Smooth muscle cell (in vitro differentiated cells): ENCODE results near the gene AK9. TPM values are rescaled to one million over a fixed set of nuclear protein-coding genes. Genes with fewer than 3 reads are reported as not detected.

Experiments
- DNase-seq: peaks from one replicate; lab custom pipeline; 2025; ENCODE audit not compliant: unreplicated experiment; lab: John Stamatoyannopoulos, UW
- H2AFZ ChIP-seq: fragments of 200-600 bp; sonication (generic); 2 replicates; pipeline ENCODE4 v1.6.0; 2016; ENCODE audit warnings: antibody characterized with exemption, low read depth, mild to moderate bottlenecking
- H3F3A ChIP-seq: fragments of 200-600 bp; sonication (generic); 2 replicates; pipeline ENCODE4 v1.6.0; 2017; ENCODE audit warnings: antibody characterized with exemption, low read depth
- H3K27ac ChIP-seq: fragments of 200-600 bp; sonication (generic); 2 replicates; pipeline ENCODE4 v1.5.1; 2016; ENCODE audit warnings: low read depth, mild to moderate bottlenecking
- H3K27me3 ChIP-seq: fragments of 200-600 bp; sonication (generic); 2 replicates; pipeline ENCODE4 v1.6.1; 2016; ENCODE audit warnings: low read depth, mild to moderate bottlenecking
- H3K36me3 ChIP-seq: fragments of 200-600 bp; sonication (generic); 2 replicates; pipeline ENCODE4 v1.5.1; 2016; ENCODE audit warnings: low read depth
- H3K4me1 ChIP-seq: fragments of 200-600 bp; sonication (generic); 2 replicates; pipeline ENCODE4 v1.5.1; 2016; ENCODE audit warnings: low read depth
- H3K4me2 ChIP-seq: fragments of 200-600 bp; sonication (generic); 2 replicates; pipeline ENCODE4 v1.6.0; 2016; ENCODE audit warnings: mild to moderate bottlenecking
- H3K4me3 ChIP-seq: fragments of 200-600 bp; sonication (generic); 2 replicates; pipeline ENCODE4 v1.5.1; 2016; ENCODE audit warnings: mild to moderate bottlenecking
- H3K79me2 ChIP-seq: fragments of 200-600 bp; sonication (generic); 2 replicates; pipeline ENCODE4 v1.6.0; 2016; ENCODE audit warnings: low read depth, mild to moderate bottlenecking
- H3K9ac ChIP-seq: fragments of 200-600 bp; sonication (generic); 2 replicates; pipeline ENCODE4 v1.6.0; 2016; ENCODE audit warnings: low read depth
- H3K9me3 ChIP-seq: fragments of 200-600 bp; sonication (generic); replicated peaks from 2 replicates; pipeline ENCODE4 v1.5.1; 2016; ENCODE audit warnings: low read depth
- H4K20me1 ChIP-seq: fragments of 200-600 bp; sonication (generic); 2 replicates; pipeline ENCODE4 v1.6.0; 2016; ENCODE audit warnings: low read depth
- WGBS: methylation state at CpG from one replicate; pipeline ENCODE4 v1.1.7; 2016; ENCODE audit warnings: low lambda C conversion rate; 5-methylcytosine and 5-hydroxymethylcytosine counted together
- polyA plus RNA-seq: library from polyadenylated mRNA; unstranded; fragments of >200 nt; fragmentation: Nextera tagmentation; extraction: Ambion mirVana; gene quantifications from 2 replicates; pipeline ENCODE4 v1.2.1, GENCODE V29; 2016
- total RNA-seq: library from RNA; depleted of rRNA; stranded (reverse); fragments of >200 nt; gene quantifications from 2 replicates; pipeline ENCODE4 v1.2.3, GENCODE V29; 2014
- TF ChIP-seq, protein P1 (sequence below): fragments of 200-600 bp; sonication (generic); IDR thresholded peaks from 2 replicates; pipeline ENCODE4 v1.5.1; 2017; ENCODE audit warnings: borderline replicate concordance, mild to moderate bottlenecking, antibody characterized with exemption; ENCODE audit not compliant: insufficient read depth, poor library complexity, severe bottlenecking

AK9 gene
- total and polyA plus RNA-seq, 2 experiments from 2014 or later = 1.9 to 7.2 TPM

DNA sequence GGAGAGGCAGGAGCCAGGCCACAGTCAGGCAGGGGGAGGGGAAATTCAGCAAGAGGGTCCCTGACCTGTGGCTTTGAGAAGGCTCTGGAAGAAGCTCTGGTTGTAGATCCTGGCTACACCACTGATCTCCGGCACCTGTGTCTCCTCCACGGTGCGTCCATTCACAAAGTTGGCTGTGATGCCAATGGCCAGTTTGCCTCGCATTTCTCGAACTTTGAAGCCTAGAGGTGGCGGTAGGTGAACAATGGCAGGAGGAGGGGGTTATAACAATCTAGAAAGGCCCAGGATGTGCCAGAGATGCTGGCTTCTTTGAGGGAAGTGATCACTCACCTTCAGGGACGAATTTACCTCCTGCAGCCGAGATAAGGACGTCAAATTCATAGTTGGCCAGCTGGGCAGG, 238.8 kb downstream of the AK9 start:
- no peaks in the 10 kb centered on the region for H3K36me3 ChIP-seq
- H4K20me1 ChIP-seq = no peaks in the 10 kb centered on the region
- no peak overlapping the region for H2AFZ ChIP-seq
- H3K4me3 ChIP-seq = no peak overlapping the region
- H3K79me2 ChIP-seq = no peaks in the 10 kb centered on the region
- 96% methylated on average over 9 of the region's 9 CpGs for WGBS
- H3K4me1 ChIP-seq = peaks cover 7% of the 10 kb centered on the region
- H3K27me3 ChIP-seq = no peaks in the 10 kb centered on the region
- TF ChIP-seq, protein P1, sequence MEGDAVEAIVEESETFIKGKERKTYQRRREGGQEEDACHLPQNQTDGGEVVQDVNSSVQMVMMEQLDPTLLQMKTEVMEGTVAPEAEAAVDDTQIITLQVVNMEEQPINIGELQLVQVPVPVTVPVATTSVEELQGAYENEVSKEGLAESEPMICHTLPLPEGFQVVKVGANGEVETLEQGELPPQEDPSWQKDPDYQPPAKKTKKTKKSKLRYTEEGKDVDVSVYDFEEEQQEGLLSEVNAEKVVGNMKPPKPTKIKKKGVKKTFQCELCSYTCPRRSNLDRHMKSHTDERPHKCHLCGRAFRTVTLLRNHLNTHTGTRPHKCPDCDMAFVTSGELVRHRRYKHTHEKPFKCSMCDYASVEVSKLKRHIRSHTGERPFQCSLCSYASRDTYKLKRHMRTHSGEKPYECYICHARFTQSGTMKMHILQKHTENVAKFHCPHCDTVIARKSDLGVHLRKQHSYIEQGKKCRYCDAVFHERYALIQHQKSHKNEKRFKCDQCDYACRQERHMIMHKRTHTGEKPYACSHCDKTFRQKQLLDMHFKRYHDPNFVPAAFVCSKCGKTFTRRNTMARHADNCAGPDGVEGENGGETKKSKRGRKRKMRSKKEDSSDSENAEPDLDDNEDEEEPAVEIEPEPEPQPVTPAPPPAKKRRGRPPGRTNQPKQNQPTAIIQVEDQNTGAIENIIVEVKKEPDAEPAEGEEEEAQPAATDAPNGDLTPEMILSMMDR = no peak
- H3K9ac ChIP-seq = no peak overlapping the region
- no peak for DNase-seq
- H3K4me2 ChIP-seq = no peak overlapping the region
- no peaks in the 10 kb centered on the region for H3F3A ChIP-seq
- no peaks in the 10 kb centered on the region for H3K9me3 ChIP-seq
- H3K27ac ChIP-seq = no peak overlapping the region

DNA sequence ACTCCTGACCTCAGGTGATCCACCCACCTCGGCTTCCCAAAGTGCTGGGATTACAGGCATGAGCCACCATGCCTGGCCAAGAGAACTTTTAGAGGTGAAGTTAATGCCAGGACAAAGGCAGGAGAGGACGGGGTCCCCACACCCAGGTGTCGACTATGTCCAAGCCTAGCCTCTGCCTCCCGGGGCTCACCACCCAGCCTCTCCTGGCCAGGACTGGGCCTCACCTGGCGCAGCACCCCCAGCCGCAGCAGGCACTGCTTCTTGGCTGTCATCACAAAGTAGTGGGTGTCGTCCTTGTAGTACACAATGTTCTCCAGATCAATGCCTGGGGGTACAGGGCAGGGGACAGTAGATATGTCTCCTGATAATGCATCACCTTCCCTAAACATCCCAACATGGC, 239.6 kb downstream of the AK9 start:
- no peak overlapping the region for H3K4me2 ChIP-seq
- H3K9me3 ChIP-seq = no peaks in the 10 kb centered on the region
- H3K27me3 ChIP-seq = no peaks in the 10 kb centered on the region
- H3F3A ChIP-seq = no peaks in the 10 kb centered on the region
- H3K9ac ChIP-seq = no peak overlapping the region
- H4K20me1 ChIP-seq = no peaks in the 10 kb centered on the region
- DNase-seq = no peak
- H3K27ac ChIP-seq = no peak overlapping the region
- no peaks in the 10 kb centered on the region for H3K36me3 ChIP-seq
- H3K4me3 ChIP-seq = no peak overlapping the region
- no peaks in the 10 kb centered on the region for H3K79me2 ChIP-seq
- TF ChIP-seq, protein P1 = no peak
- WGBS = 94% methylated on average over 7 of the region's 7 CpGs
- no peak overlapping the region for H2AFZ ChIP-seq
- H3K4me1 ChIP-seq = peaks cover 2% of the 10 kb centered on the region

DNA sequence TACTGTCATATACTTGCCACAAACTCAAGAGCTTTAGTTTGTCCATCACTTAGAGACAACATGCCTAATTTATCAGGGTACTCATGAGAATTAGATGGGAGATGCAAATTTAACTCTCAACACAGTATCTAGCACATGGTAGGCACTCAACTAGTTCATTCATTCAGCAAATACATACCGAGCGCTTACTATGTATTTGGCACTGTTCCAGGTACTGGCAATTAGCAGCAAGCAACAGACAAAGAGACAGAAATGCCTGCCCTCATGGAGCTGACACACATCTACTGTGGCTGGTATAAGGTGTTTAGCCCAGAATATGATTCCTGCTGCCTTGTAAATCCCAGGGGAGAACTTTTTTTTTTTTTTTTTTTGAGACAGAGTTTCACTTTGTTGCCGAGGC, 240.2 kb downstream of the AK9 start:
- no peak overlapping the region for H3K4me3 ChIP-seq
- no peaks in the 10 kb centered on the region for H4K20me1 ChIP-seq
- no peaks in the 10 kb centered on the region for H3F3A ChIP-seq
- H3K9ac ChIP-seq = no peak overlapping the region
- H2AFZ ChIP-seq = no peak overlapping the region
- H3K27me3 ChIP-seq = no peaks in the 10 kb centered on the region
- no peaks in the 10 kb centered on the region for H3K36me3 ChIP-seq
- H3K4me2 ChIP-seq = no peak overlapping the region
- 99% methylated on average over 3 of the region's 3 CpGs for WGBS
- no peaks in the 10 kb centered on the region for H3K4me1 ChIP-seq
- DNase-seq = no peak
- no peaks in the 10 kb centered on the region for H3K9me3 ChIP-seq
- TF ChIP-seq, protein P1 = no peak
- no peaks in the 10 kb centered on the region for H3K79me2 ChIP-seq
- no peak overlapping the region for H3K27ac ChIP-seq
